Activated CD8-positive, alpha-beta T cell treated with anti-CD3 and anti-CD28 coated beads for 36 hours (primary cell): ENCODE data around the gene B4GALT2. TPM values are rescaled to one million over a fixed set of nuclear protein-coding genes. Genes with fewer than 3 reads are reported as not detected.

Experiments used
- ATAC-seq: fragments of 200-7000 bp; cut with Tn5 transposase; one replicate; pipeline ENCODE4 v1.10.0; 2021; ENCODE audit warnings: mild to moderate bottlenecking, moderate library complexity
- CTCF ChIA-PET: fragments of 350-600 bp; sonication (Branson Sonifier 250); formaldehyde crosslinking; loops from one replicate; lab custom pipeline; 2021; ENCODE audit warnings: antibody characterized with exemption; lab: Charles Lee
- POLR2A ChIA-PET: fragments of 350-600 bp; sonication (Branson Sonifier 250); formaldehyde crosslinking; loops from one replicate; lab custom pipeline; 2021; ENCODE audit warnings: antibody characterized with exemption; lab: Charles Lee
- DNase-seq: peaks from one replicate; pipeline ENCODE4 v3.0.0-alpha.2; 2020
- H3K27ac Mint-ChIP-seq: one replicate; pipeline ENCODE4 v1.8.0; 2021; ENCODE audit warnings: mild to moderate bottlenecking, mixed read lengths
- H3K27me3 Mint-ChIP-seq: one replicate; pipeline ENCODE4 v1.8.0; 2021; ENCODE audit warnings: mixed read lengths
- H3K36me3 Mint-ChIP-seq: one replicate; pipeline ENCODE4 v1.8.0; 2021; ENCODE audit warnings: low read depth, mixed read lengths
- H3K4me1 Mint-ChIP-seq: one replicate; pipeline ENCODE4 v1.8.0; 2021; ENCODE audit warnings: low read depth, mixed read lengths
- H3K4me3 Mint-ChIP-seq: one replicate; pipeline ENCODE4 v1.8.0; 2021; ENCODE audit warnings: mild to moderate bottlenecking, moderate library complexity, mixed read lengths
- H3K9me3 Mint-ChIP-seq: one replicate; pipeline ENCODE4 v1.8.0; 2021; ENCODE audit warnings: mixed read lengths
- CTCF ChIP-seq: fragments of 200-600 bp; IDR thresholded peaks from one replicate; pipeline ENCODE4 v1.8.0; 2022; ENCODE audit warnings: antibody characterized with exemption, mild to moderate bottlenecking
- intact Hi-C: fragments of 100-400 bp; cut with micrococcal nuclease; formaldehyde crosslinking; loops from one replicate; pipeline ENCODE4 v1.10.0; 2022
- total RNA-seq, 2 experiments: library from RNA; stranded (reverse); gene quantifications; one replicate each; pipeline ENCODE4 v1.2.3, GENCODE V29; 2021

B4GALT2 gene
- total RNA-seq, 2 experiments from 2014 or later, result 35.4 to 35.5 TPM

DNA sequence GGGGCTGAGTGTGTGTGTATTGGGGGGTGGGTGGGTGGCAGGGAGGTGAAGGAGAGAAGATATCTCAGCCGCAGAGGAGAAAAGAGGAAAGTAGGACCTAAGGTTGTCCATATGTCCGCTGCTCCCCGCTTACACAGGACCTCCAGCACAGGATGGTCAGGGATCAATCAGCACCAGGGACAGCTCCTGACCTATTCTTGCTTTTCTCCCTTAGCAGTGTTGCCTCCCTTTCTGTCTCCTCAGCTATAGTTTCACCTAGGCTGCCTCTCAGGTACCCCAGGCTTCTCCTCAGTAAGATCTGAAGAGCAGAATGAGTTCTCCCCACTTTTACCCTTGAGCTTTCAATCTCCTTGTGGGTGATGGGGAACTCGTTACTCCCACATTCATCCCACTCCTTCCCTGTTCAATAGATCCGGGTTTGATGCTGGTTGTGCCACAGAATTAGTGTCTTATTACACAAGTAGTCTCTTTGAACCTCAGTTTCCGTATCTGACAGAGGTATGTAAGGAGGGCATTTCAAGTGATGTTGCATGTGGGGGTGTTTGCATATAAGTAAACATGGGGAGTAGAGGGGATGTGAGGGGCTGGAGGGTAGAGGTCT is 10.6 kb upstream of the B4GALT2 start:
- no peak for TF ChIP-seq CTCF
- CTCF ChIA-PET, result no interaction called here
- no peak overlapping the region for H3K4me3 Mint-ChIP-seq
- peaks cover 16% of the 10 kb centered on the region for H3K36me3 Mint-ChIP-seq
- no peak overlapping the region for H3K27ac Mint-ChIP-seq
- POLR2A ChIA-PET, result interaction anchor here (0.9 to 2.4 kb wide), 2 partner anchors 15 to 21 kb away, joined by 3 to 9 read pairs; partner anchors contain the start of gene IPO13
- intact Hi-C loops, result no loop called here
- no peaks in the 10 kb centered on the region for H3K9me3 Mint-ChIP-seq
- H3K4me1 Mint-ChIP-seq, result peaks cover 11% of the 10 kb centered on the region
- ATAC-seq (no peak), DNase-seq (peak; percentile 39)
- H3K27me3 Mint-ChIP-seq, result no peaks in the 10 kb centered on the region

GRCh38 chr1:43969416-43969745 is 9.6 kb upstream of the B4GALT2 start:
- intact Hi-C loops, result no loop called here
- CTCF ChIA-PET, result interaction anchor here (1.3 kb wide), 1 partner anchor 35 kb away, joined by 5 read pairs; no protein-coding TSS in a partner anchor
- peaks cover 21% of the 10 kb centered on the region for H3K4me1 Mint-ChIP-seq
- ATAC-seq (no peak), DNase-seq (no peak)
- POLR2A ChIA-PET, result interaction anchor here (1.0 to 2.4 kb wide), 2 partner anchors 22 to 67 kb away, joined by 3 to 9 read pairs; partner anchors contain the start of gene IPO13
- no peak for TF ChIP-seq CTCF
- H3K27me3 Mint-ChIP-seq, result no peaks in the 10 kb centered on the region
- no peaks in the 10 kb centered on the region for H3K9me3 Mint-ChIP-seq
- H3K27ac Mint-ChIP-seq, result no peak overlapping the region
- peak overlapping the region; percentile 85 for H3K4me3 Mint-ChIP-seq
- H3K36me3 Mint-ChIP-seq, result peaks cover 21% of the 10 kb centered on the region

GRCh38 chr1:43969746-43970466 is 9.1 kb upstream of the B4GALT2 start, which contains the start of gene DPH2:
Gene DPH2, plus strand, starts transcription at chr1:43970010. Its CDS starts 166 bp downstream, at chr1:43970176.
- Mint-ChIP-seq H3K27ac (peak within 1 kb of the TSS; percentile 80), H3K4me3 (peak within 1 kb of the TSS; percentile 85), H3K27me3 (no peaks in the 10 kb centered on the region), H3K4me1 (peaks cover 21% of the 10 kb centered on the region), H3K36me3 (peaks cover 21% of the 10 kb centered on the region), H3K9me3 (no peaks in the 10 kb centered on the region)
- TF ChIP-seq CTCF, result no peak
- ChIA-PET POLR2A (interaction anchor here (0.7 to 2.4 kb wide), 8 partner anchors 15 to 1020 kb away, joined by 3 to 9 read pairs (median 4); partner anchors contain the start of genes IPO13 and SLC6A9), CTCF (interaction anchor here (0.7 to 2.9 kb wide), 4 partner anchors 35 to 73 kb away, joined by 3 to 9 read pairs (median 4); no protein-coding TSS in a partner anchor)
- peak; percentile 93 for ATAC-seq
- intact Hi-C loops, result no loop called here
- peak; percentile 99 for DNase-seq

DNA sequence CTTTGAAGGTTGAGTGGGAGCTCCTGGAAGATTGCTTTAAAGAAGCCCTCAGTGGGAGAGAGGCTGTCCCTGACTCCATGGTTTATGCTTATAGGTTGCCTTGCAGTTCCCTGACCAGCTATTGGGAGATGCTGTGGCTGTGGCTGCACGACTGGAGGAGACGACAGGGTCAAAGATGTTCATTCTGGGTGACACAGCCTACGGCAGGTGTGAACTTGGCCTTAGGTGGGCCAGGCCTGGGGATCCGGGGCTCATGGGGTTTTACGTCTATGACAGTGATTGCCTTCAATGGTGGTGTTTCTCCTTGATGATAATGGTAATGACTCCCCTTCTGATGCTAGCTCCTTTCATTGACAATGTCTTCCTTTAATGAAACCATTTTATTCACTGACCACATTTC is 8.5 kb upstream of the B4GALT2 start:
- Mint-ChIP-seq H3K4me1 (peaks cover 21% of the 10 kb centered on the region), H3K27me3 (no peaks in the 10 kb centered on the region), H3K27ac (peak overlapping the region; percentile 80), H3K9me3 (no peaks in the 10 kb centered on the region), H3K4me3 (peak overlapping the region; percentile 85), H3K36me3 (peaks cover 21% of the 10 kb centered on the region)
- ATAC-seq (no peak), DNase-seq (no peak)
- POLR2A ChIA-PET, result interaction anchor here (0.7 to 2.4 kb wide), 8 partner anchors 16 to 1020 kb away, joined by 3 to 9 read pairs (median 4); partner anchors contain the start of genes CCDC24, IPO13 and SLC6A9
- TF ChIP-seq CTCF, result no peak
- CTCF ChIA-PET, result interaction anchor here (0.7 to 2.9 kb wide), 5 partner anchors 35 to 207 kb away, joined by 3 to 9 read pairs (median 5); no protein-coding TSS in a partner anchor
- intact Hi-C loops, result no loop called here
